H1 (cell line): ENCODE data around the gene SLC15A2. TPM values are rescaled to one million over a fixed set of nuclear protein-coding genes. Genes with fewer than 3 reads are reported as not detected.

Experiments used
- CTCF ChIA-PET: fragments of 300-600 bp; sonication (Branson Sonifier 250); formaldehyde crosslinking; loops from one replicate; lab custom pipeline; 2021; ENCODE audit not compliant: partially characterized antibody; lab: Charles Lee
- POLR2A ChIA-PET: fragments of 300-600 bp; sonication (Branson Sonifier 250); formaldehyde crosslinking; loops from one replicate; lab custom pipeline; 2021; ENCODE audit warnings: inconsistent platforms; ENCODE audit not compliant: partially characterized antibody; lab: Charles Lee
- DNase-seq, 2 experiments: peaks; one replicate each; pipeline versions ENCODE4 v3.0.0 to v3.0.0-alpha.2; 2010 to 2022; ENCODE audit warnings: low spot score in 2 of 2, low read depth in 1 of 2, mixed read lengths in 1 of 2
- FAIRE-seq: peaks from 2 replicates; lab custom pipeline; 2011; peaks lifted over from hg19 to GRCh38; lab: Jason Lieb, UNC
- H2AFZ ChIP-seq: 2 replicates; pipeline ENCODE4 v1.8.1; 2012; ENCODE audit warnings: low read length, inconsistent platforms
- H2AK5ac ChIP-seq: 2 replicates; pipeline ENCODE4 v1.6.1; 2013; ENCODE audit warnings: low read depth, low read length
- H2BK120ac ChIP-seq: replicated peaks from 2 replicates; pipeline ENCODE3; 2013; ENCODE audit warnings: low read depth, low read length, inconsistent platforms
- H2BK12ac ChIP-seq: 2 replicates; pipeline ENCODE4 v1.6.1; 2013; ENCODE audit warnings: low read depth, low read length
- H2BK15ac ChIP-seq: 2 replicates; pipeline ENCODE4 v1.6.1; 2013; ENCODE audit warnings: low read length
- H2BK20ac ChIP-seq: 2 replicates; pipeline ENCODE4 v1.6.1; 2013; ENCODE audit warnings: low read length
- H2BK5ac ChIP-seq: 2 replicates; pipeline ENCODE4 v1.6.1; 2013; ENCODE audit warnings: low read depth, low read length
- H3K14ac ChIP-seq: 2 replicates; pipeline ENCODE4 v1.6.1; 2013; ENCODE audit warnings: inconsistent platforms; ENCODE audit not compliant: insufficient read length
- H3K18ac ChIP-seq: 2 replicates; pipeline ENCODE4 v1.6.1; 2013; ENCODE audit warnings: low read length; ENCODE audit errors: extremely low read depth
- H3K23ac ChIP-seq: 2 replicates; pipeline ENCODE4 v1.6.1; 2013; ENCODE audit warnings: inconsistent platforms; ENCODE audit not compliant: insufficient read length
- H3K23me2 ChIP-seq: 2 replicates; pipeline ENCODE4 v1.6.1; 2013; ENCODE audit warnings: low read depth, low read length
- H3K27ac ChIP-seq: 2 replicates; pipeline ENCODE4 v1.6.1; 2011; ENCODE audit warnings: low read depth, low read length, inconsistent platforms
- H3K27me3 ChIP-seq, 4 experiments: replicated peaks in 1 of 4; 1 replicate in 1 of 4; 2 replicates in 3 of 4; pipeline versions ENCODE4 v1.6.1 to v1.8.1; 2011 to 2013; ENCODE audit warnings: low read length in 3 of 4, mild to moderate bottlenecking in 3 of 4, inconsistent platforms in 2 of 4, mixed read lengths in 2 of 4, moderate library complexity in 1 of 4; ENCODE audit not compliant: control insufficient read depth in 3 of 4, insufficient read depth in 3 of 4; ENCODE audit errors: extremely low read depth in 1 of 4
- H3K36me3 ChIP-seq, 4 experiments: 2 replicates each; pipeline versions ENCODE4 v1.6.1 to v1.8.1; 2011 to 2013; ENCODE audit warnings: mild to moderate bottlenecking in 4 of 4, low read length in 3 of 4, moderate library complexity in 2 of 4, control low read depth in 1 of 4, inconsistent platforms in 1 of 4; ENCODE audit not compliant: insufficient read depth in 4 of 4, control insufficient read depth in 2 of 4
- H3K4ac ChIP-seq: replicated peaks from 2 replicates; pipeline ENCODE3; 2013; ENCODE audit warnings: low read length, low read depth, mixed read lengths, inconsistent platforms; ENCODE audit not compliant: insufficient read length
- H3K4me1 ChIP-seq, 4 experiments: replicated peaks in 1 of 4; 1 replicate in 1 of 4; 2 replicates in 3 of 4; pipeline versions ENCODE4 v1.6.1 to v1.8.1; 2011 to 2013; ENCODE audit warnings: low read length in 3 of 4, inconsistent platforms in 2 of 4, mixed read lengths in 1 of 4; ENCODE audit not compliant: insufficient read depth in 4 of 4, control insufficient read depth in 3 of 4
- H3K4me2 ChIP-seq, 2 experiments: 2 replicates each; pipeline versions ENCODE4 v1.6.1 to v1.8.1; 2011 to 2013; ENCODE audit warnings: low read depth in 2 of 2, low read length in 2 of 2, control low read depth in 1 of 2, inconsistent platforms in 1 of 2, mild to moderate bottlenecking in 1 of 2; ENCODE audit not compliant: insufficient read depth in 1 of 2
- H3K4me3 ChIP-seq, 4 experiments: fragments of 200-600, 300-600 bp in 1 of 4; sonication (generic), shearing (Covaris generic), sonication (Bioruptor Twin) in 1 of 4; 2 replicates each; pipeline versions ENCODE4 v1.5.1 to v1.8.1; 2011 to 2016; ENCODE audit warnings: low read length in 4 of 4, low read depth in 3 of 4, control low read depth in 2 of 4, inconsistent platforms in 2 of 4, mild to moderate bottlenecking in 2 of 4, mixed read lengths in 1 of 4, moderate library complexity in 1 of 4; ENCODE audit not compliant: insufficient read depth in 2 of 4; ENCODE audit errors: extremely low read depth in 1 of 4
- H3K56ac ChIP-seq: replicated peaks from 2 replicates; pipeline ENCODE3; 2013; ENCODE audit warnings: low read depth, mild to moderate bottlenecking, mixed read lengths, low read length, inconsistent platforms; ENCODE audit not compliant: insufficient read length
- H3K79me1 ChIP-seq: 2 replicates; pipeline ENCODE4 v1.6.1; 2013; ENCODE audit warnings: low read depth, low read length, control low read depth
- H3K79me2 ChIP-seq, 2 experiments: 2 replicates each; pipeline versions ENCODE4 v1.6.1 to v1.8.1; 2012 to 2013; ENCODE audit warnings: low read length in 2 of 2, mild to moderate bottlenecking in 2 of 2, inconsistent platforms in 1 of 2; ENCODE audit not compliant: insufficient read depth in 2 of 2, control insufficient read depth in 1 of 2
- H3K9ac ChIP-seq, 4 experiments: replicated peaks in 1 of 4; 1 replicate in 1 of 4; 2 replicates in 3 of 4; pipeline versions ENCODE4 v1.6.1 to v1.8.1; 2011 to 2013; ENCODE audit warnings: low read depth in 3 of 4, low read length in 3 of 4, control low read depth in 2 of 4, mild to moderate bottlenecking in 2 of 4, moderate library complexity in 2 of 4, inconsistent platforms in 1 of 4; ENCODE audit errors: extremely low read depth in 1 of 4
- H3K9me3 ChIP-seq, 2 experiments: 2 replicates each; pipeline versions ENCODE4 v1.6.1 to v1.8.1; 2012 to 2013; ENCODE audit warnings: mild to moderate bottlenecking in 2 of 2, moderate library complexity in 2 of 2, control low read depth in 1 of 2, inconsistent platforms in 1 of 2, low read depth in 1 of 2, low read length in 1 of 2, mixed read lengths in 1 of 2; ENCODE audit not compliant: insufficient read depth in 2 of 2
- H4K20me1 ChIP-seq, 2 experiments: replicated peaks in 1 of 2; 2 replicates each; pipeline versions ENCODE3 to v1.8.1; 2011 to 2013; ENCODE audit warnings: inconsistent platforms in 2 of 2, low read length in 2 of 2, mild to moderate bottlenecking in 1 of 2; ENCODE audit not compliant: insufficient read depth in 2 of 2, control insufficient read depth in 1 of 2
- H4K5ac ChIP-seq: 2 replicates; pipeline ENCODE4 v1.6.1; 2013; ENCODE audit warnings: low read length, low read depth, mixed read lengths, inconsistent platforms; ENCODE audit not compliant: insufficient read length
- H4K8ac ChIP-seq: 2 replicates; pipeline ENCODE4 v1.8.0; 2013; ENCODE audit warnings: mild to moderate bottlenecking, moderate library complexity, low read length, inconsistent platforms; ENCODE audit not compliant: insufficient read depth; ENCODE audit errors: extremely low read depth
- H4K91ac ChIP-seq: replicated peaks from 2 replicates; pipeline ENCODE3; 2013; ENCODE audit warnings: low read length, mixed read lengths, inconsistent platforms; ENCODE audit not compliant: insufficient read length
- ATF2 ChIP-seq: IDR thresholded peaks from 2 replicates; pipeline ENCODE4 v1.6.1; 2012; ENCODE audit warnings: low read length, inconsistent platforms
- BCL11A ChIP-seq, 2 experiments: IDR thresholded peaks; one replicate each; pipeline ENCODE4 v1.6.1; 2011; ENCODE audit warnings: low read depth in 2 of 2, low read length in 2 of 2, mild to moderate bottlenecking in 2 of 2
- CTBP2 ChIP-seq: IDR thresholded peaks from 2 replicates; pipeline ENCODE4 v1.7.0; 2011; ENCODE audit warnings: borderline replicate concordance, mild to moderate bottlenecking, moderate library complexity, mixed read lengths, low read length; ENCODE audit not compliant: insufficient read depth, insufficient read length
- MAFK ChIP-seq: IDR thresholded peaks from 2 replicates; pipeline ENCODE4 v1.6.1; 2012; ENCODE audit warnings: low read depth, mild to moderate bottlenecking, improper control_type of control experiment, low read length
- WGBS, 2 experiments: shearing (Covaris generic) in 1 of 2; methylation state at CpG; one replicate each; pipeline versions ENCODE4 v1.1.6 to v1.1.7; 2013 to 2015; ENCODE audit warnings: low lambda C conversion rate in 2 of 2, mixed read lengths in 2 of 2, inconsistent platforms in 1 of 2, low coverage in 1 of 2, missing lambda C conversion rate in 1 of 2; ENCODE audit not compliant: insufficient replicate concordance in 2 of 2, insufficient coverage in 1 of 2, insufficient read length in 1 of 2; ENCODE audit errors: extremely low coverage in 1 of 2, missing lambda C conversion rate in 1 of 2; 5-methylcytosine and 5-hydroxymethylcytosine counted together
- polyA plus RNA-seq, 7 experiments: library from polyadenylated mRNA; depleted of rRNA in 3 of 7; stranded (reverse) in 5 of 7; unstranded in 2 of 7; fragments of >200 nt in 5 of 7; fragments of 200-250 nt in 2 of 7; gene quantifications; 1 replicate in 5 of 7; 2 replicates in 1 of 7; 4 replicates in 1 of 7; pipeline versions ENCODE4 v1.2.1 to v1.2.3, GENCODE V29; 2011 to 2013; ENCODE audit warnings: missing spikeins in 2 of 7, mixed read lengths in 2 of 7
- total RNA-seq: library from RNA; stranded (reverse); fragmentation: NEBNext Ultra II Directional; extraction: Animal tissue kit (Norgen Biotek cat#: 25700); gene quantifications from 2 replicates; pipeline ENCODE4 v1.2.1, GENCODE V29; 2021

Gene SLC15A2
- total and polyA plus RNA-seq, 2 of the 8 experiments (the other 6 are each of a cell fraction or from before 2014, with no cell fraction given), result 2.0 to 3.6 TPM

- H2BK120ac ChIP-seq, result no peak overlapping the region
- no peak overlapping the region for H4K8ac ChIP-seq
- DNase-seq, result no peak
- H3K23ac ChIP-seq, result no peak overlapping the region
- TF ChIP-seq ATF2, result no peak
- TF ChIP-seq BCL11A (IDR thresholded peaks at IDR 0.05; ENCODE audit: low read depth in 2 of 2, low read length in 2 of 2), result no peak
- no peak for TF ChIP-seq MAFK
- TF ChIP-seq CTBP2, result no peak
- H3K27me3 ChIP-seq, result no peaks in the 10 kb centered on the region
- H3K4me1 ChIP-seq, result no peaks in the 10 kb centered on the region
- H3K56ac ChIP-seq, result no peak overlapping the region
- H3K4me2 ChIP-seq, result no peak overlapping the region
- no peak overlapping the region for H3K14ac ChIP-seq
- no peak overlapping the region for H3K4ac ChIP-seq
- H3K27ac ChIP-seq, result no peak overlapping the region
- H3K9me3 ChIP-seq, result no peaks in the 10 kb centered on the region
- no peaks in the 10 kb centered on the region for H3K23me2 ChIP-seq
- no peaks in the 10 kb centered on the region for H3K79me1 ChIP-seq
- CTCF ChIA-PET, result interaction anchor here (0.7 kb wide), 1 partner anchor 126 kb away, joined by 4 read pairs; no protein-coding TSS in a partner anchor
- no peaks in the 10 kb centered on the region for H3K36me3 ChIP-seq
- no peak for FAIRE-seq
- no peak overlapping the region for H2AFZ ChIP-seq
- no peak overlapping the region for H2BK20ac ChIP-seq
- no peak overlapping the region for H4K5ac ChIP-seq
- no peak overlapping the region for H3K4me3 ChIP-seq
- H3K9ac ChIP-seq, result no peak overlapping the region
- H2BK15ac ChIP-seq, result no peak overlapping the region
- H3K79me2 ChIP-seq, result no peaks in the 10 kb centered on the region
- no peak overlapping the region for H2AK5ac ChIP-seq
- WGBS, 2 experiments, result 87% methylated on average over 2 of the region's 2 CpGs; no CpG with 5 or more reads in 1 of the 2 experiments
- POLR2A ChIA-PET, result no interaction called here
- no peak overlapping the region for H3K18ac ChIP-seq
- no peaks in the 10 kb centered on the region for H4K20me1 ChIP-seq
- no peak overlapping the region for H2BK12ac ChIP-seq
- no peak overlapping the region for H2BK5ac ChIP-seq
- H4K91ac ChIP-seq, result no peak overlapping the region
Measured at GRCh38 chr3:121869736-121870135, 24.5 kb upstream of the SLC15A2 start.
